HG02642 (cell line): Measurements from ENCODE around the gene MAN1A2.
A peak's percentile ranks its signal among the peaks of the same experiment; 100 is the strongest.

Experiments
- ATAC-seq: cut with Tn5 transposase; IDR thresholded peaks from one replicate; pipeline ENCODE4 v1.9.1; 2021; ENCODE audit warnings: mild to moderate bottlenecking; ENCODE audit not compliant: unreplicated experiment, poor library complexity

The MAN1A2 gene

DNA sequence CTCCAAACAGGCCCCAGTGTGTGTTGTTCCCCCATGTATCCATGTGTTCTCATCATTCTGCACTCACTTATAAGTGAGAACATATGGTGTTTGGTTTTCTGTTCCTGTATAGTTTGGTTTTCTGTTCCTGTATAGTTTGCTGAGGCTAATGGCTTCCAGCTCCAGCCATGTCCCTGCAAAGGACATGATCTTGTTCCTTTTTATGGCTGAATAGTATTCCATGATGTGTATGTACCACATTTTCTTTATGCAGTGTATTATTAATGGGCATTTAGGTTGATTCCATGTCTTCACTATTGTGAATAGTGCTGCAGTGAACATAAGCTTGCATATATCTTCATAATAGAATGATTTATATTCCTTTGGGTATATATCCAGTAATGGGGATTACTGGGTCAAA, 111.8 kb downstream of the MAN1A2 start:
- ATAC-seq: no peak

- ATAC-seq: no peak
Measured at GRCh38 chr1:117481410-117481809, 114.2 kb downstream of the MAN1A2 start.

DNA sequence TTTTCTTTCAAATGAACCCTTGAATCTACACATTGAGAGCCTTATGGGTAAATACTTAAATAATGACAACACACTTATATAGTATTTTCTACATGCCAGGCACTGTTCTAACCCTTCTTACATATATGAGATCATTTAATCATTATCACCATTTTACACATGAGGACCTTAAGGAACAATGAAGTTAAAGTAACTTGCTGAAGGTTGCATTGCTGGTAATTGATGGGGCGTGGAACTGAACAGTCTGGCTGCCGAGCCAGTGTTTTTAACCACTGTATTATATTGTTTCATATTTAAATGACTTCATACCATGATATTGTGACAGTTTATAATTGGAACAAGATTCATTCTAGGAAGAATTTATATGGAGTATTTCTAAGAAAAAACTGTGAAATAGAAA, 126.7 kb downstream of the MAN1A2 start:
- no peak for ATAC-seq

GRCh38 chr1:117495068-117495467, 127.8 kb downstream of the MAN1A2 start:
- ATAC-seq: no peak

- no peak for ATAC-seq
Measured at GRCh38 chr1:117499071-117499470, 131.8 kb downstream of the MAN1A2 start.

DNA sequence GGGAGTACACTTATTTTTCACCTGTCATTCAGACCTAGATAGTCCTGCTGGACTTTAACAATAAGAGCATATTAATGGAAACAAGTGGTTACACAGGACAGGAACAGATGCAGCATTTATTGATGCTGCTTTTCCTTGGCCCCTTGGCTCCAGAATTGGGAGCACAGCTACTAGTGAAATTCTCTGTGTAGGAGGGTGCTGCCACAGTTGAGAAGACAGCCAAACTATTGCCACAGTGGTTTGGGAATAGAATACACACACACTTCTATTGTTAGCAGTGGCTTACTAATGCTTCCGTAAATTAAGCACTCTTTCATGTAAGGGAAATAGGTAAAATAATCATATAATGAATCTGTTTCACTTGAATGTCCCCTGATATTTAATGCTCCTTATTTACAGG, 133.3 kb downstream of the MAN1A2 start:
- no peak for ATAC-seq

GRCh38 chr1:117501281-117501680, 134.0 kb downstream of the MAN1A2 start:
- no peak for ATAC-seq

- ATAC-seq: no peak
Measured at GRCh38 chr1:117511273-117511672, 144.0 kb downstream of the MAN1A2 start.

GRCh38 chr1:117512728-117513321, 145.6 kb downstream of the MAN1A2 start:
- no peak for ATAC-seq

GRCh38 chr1:117523111-117523510, 155.9 kb downstream of the MAN1A2 start:
- ATAC-seq: no peak

- ATAC-seq: no peak
Measured at GRCh38 chr1:117527074-117527473, 159.8 kb downstream of the MAN1A2 start.

DNA sequence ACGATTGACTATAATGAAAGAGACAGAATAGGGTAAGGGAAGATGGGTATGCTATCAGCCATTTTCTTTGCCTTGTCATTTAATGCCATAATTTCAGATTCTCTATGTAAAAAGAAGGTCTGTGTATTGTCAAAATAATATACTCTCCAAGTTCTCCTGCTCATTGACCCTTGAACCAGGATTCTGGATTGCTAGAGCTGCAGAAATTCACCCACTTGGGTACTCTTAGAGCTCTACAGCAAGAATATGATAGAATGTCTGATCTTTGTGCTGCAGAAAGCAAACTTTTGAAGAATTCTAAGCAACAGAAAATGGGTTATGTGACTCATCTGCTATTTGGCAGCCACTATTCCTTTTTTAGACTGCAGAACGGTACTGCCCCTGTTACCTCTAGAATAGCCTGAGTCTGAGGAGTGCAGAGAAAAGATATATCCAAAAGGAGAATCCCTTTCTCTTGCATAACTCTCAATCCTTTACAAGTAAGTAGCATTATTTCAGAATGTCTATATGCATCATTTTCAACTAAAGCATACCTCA, 160.4 kb downstream of the MAN1A2 start:
- no peak for ATAC-seq

- no peak for ATAC-seq
Measured at GRCh38 chr1:117529683-117530082, 162.4 kb downstream of the MAN1A2 start.

- no peak for ATAC-seq
Measured at GRCh38 chr1:117531222-117531621, 164.0 kb downstream of the MAN1A2 start.

DNA sequence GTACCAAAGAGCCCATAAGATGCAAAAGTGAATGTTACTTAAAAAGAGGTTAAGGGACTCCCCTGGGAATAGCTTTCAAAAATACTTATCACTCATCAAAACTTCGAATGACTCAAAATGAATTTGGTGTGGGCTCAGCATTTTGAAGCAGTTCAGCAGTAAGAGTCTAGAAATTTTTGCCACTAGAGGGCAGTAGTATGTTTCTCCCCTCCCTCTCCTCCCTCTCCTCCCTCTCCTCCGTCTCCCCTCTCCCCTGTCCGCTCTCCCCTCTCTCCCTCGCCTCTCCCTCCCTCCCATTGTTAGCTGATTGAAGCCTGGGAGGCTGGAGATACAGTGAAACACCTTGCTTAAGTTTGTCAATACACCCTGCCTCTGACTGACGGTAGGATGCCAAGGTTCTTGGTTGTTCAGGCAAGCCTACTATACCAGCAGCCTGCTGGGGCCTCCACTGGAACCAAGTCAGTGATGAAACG, 167.8 kb downstream of the MAN1A2 start:
- peak; percentile 71 for ATAC-seq

DNA sequence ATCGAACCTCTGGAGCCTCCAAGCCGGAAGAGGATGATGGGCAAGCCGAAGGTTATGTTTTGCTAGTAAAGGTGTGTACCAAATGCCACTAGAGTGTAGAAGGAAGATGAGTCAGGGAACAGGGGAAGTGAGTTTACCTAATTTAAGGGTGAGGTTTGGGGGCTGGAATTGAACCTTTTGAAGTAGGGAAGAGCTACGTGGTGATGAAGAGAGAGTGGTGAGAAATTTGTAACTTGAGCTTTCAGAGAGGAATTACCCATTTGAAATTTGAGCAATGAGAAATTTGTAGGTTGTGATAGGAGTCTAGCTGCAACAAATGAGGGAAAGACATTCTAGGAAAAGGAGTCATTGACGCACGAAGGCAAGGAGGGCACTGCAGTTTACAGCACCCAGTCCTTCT, 168.6 kb downstream of the MAN1A2 start:
- ATAC-seq: no peak

GRCh38 chr1:117537291-117537920, 170.2 kb downstream of the MAN1A2 start:
- ATAC-seq: no peak

GRCh38 chr1:117540532-117540931, 173.3 kb downstream of the MAN1A2 start:
- no peak for ATAC-seq

- no peak for ATAC-seq
Measured at GRCh38 chr1:117541003-117541402, 173.8 kb downstream of the MAN1A2 start.

DNA sequence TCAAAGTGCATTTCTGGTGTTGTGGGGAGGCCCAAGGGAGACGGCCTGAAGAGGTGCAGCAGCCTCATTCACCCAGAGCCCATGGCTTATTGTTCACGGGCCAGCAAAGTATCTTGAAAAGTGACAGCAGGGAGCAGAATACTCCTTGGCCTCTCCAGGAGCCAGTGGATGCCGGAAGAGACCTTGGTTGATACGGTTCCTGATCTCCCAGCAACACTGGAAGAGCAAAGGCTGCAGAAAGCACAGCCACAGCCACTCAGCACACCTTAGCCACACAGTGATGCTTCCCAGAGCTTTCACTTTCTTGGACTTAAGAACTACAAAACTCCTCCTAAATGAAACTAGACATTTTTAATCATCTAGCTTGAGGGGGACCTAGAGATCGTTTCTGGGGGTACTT, 174.3 kb downstream of the MAN1A2 start:
- no peak for ATAC-seq

- no peak for ATAC-seq
Measured at GRCh38 chr1:117544509-117545109, 177.4 kb downstream of the MAN1A2 start.

- ATAC-seq: no peak
Measured at GRCh38 chr1:117546467-117546866, 179.2 kb downstream of the MAN1A2 start.
